GM10266 (cell line): ENCODE data around the gene MFSD12.

Experiments used
- DNase-seq: peaks from one replicate; pipeline ENCODE4 v3.0.0; 2012; ENCODE audit errors: extremely low spot score
- TF ChIP-seq, protein P1 (sequence below): IDR thresholded peaks from 2 replicates; pipeline ENCODE4 v1.5.1; 2012; ENCODE audit warnings: mild to moderate bottlenecking, low read depth; ENCODE audit not compliant: control insufficient read depth, insufficient read depth; ENCODE audit errors: missing control alignments

MFSD12 gene

GRCh38 chr19:3514930-3515329, 42.5 kb downstream of the MFSD12 start:
- TF ChIP-seq, protein P1, sequence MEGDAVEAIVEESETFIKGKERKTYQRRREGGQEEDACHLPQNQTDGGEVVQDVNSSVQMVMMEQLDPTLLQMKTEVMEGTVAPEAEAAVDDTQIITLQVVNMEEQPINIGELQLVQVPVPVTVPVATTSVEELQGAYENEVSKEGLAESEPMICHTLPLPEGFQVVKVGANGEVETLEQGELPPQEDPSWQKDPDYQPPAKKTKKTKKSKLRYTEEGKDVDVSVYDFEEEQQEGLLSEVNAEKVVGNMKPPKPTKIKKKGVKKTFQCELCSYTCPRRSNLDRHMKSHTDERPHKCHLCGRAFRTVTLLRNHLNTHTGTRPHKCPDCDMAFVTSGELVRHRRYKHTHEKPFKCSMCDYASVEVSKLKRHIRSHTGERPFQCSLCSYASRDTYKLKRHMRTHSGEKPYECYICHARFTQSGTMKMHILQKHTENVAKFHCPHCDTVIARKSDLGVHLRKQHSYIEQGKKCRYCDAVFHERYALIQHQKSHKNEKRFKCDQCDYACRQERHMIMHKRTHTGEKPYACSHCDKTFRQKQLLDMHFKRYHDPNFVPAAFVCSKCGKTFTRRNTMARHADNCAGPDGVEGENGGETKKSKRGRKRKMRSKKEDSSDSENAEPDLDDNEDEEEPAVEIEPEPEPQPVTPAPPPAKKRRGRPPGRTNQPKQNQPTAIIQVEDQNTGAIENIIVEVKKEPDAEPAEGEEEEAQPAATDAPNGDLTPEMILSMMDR, result no peak
- DNase-seq, result no peak

GRCh38 chr19:3513229-3514140, 43.9 kb downstream of the MFSD12 start:
- DNase-seq, result no peak

DNA sequence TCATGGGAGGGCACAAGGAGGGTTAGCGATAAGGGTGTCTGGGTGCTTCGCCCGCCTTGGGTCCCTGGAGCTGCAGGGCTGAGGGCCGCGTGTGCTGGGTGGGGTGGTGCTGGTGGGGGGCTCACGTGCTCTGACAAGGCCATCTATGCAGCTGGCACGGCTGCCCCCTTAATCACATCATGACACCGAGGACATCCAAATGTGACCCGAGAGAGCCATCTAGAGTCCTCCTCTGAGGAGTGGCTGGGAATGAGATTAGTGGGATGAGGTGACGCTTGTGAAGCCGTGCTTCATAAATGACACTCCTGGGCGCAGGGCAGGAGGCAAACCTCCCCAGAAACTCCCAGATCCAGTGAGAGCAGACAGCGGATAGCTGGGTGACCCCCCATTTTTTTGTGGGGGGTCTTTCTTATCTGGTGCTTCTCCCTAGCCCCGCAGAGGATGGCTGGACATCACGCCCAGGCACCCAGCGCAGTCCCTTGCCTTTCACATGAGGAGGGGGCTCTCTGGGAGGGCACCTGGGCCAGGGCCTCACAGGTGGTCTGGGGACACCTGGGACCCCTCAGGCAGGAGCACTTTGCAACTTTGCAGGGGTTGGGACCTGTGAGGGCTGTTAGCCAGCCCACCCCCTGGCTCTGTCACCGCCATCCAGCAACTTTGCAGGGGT, 44.7 kb downstream of the MFSD12 start:
- DNase-seq, result no peak
- TF ChIP-seq, protein P1, result no peak

More at GRCh38 chr19:3513229-3514140, 43.9 kb downstream of the MFSD12 start:
- TF ChIP-seq, protein P1, result no peak

- no peak for DNase-seq
- TF ChIP-seq, protein P1, result no peak
Observed at GRCh38 chr19:3511506-3512251, 45.7 kb downstream of the MFSD12 start.

DNA sequence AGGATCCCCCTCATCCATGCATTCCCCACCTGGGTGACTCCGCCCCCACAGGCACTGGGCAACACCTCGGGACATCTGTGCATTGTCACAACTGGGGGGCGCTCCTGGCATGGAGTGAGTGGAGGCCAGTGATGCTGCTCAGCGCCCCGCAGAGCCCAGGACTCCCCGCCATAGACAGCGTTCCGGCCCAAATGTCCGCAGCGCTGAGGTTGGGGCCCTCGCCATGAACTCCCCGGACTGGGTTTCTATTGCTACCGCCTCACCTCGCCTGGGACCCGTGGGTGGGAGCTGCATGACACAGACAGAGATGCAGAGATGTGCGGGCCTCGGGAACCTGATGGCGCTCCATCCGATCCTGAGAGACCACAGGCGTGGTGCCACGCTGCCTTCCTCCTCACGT, 46.7 kb downstream of the MFSD12 start:
- DNase-seq, result no peak
- TF ChIP-seq, protein P1, result no peak

GRCh38 chr19:3509566-3509989, 47.8 kb downstream of the MFSD12 start:
- no peak for DNase-seq
- TF ChIP-seq, protein P1, result no peak
